H4 (cell line): ENCODE results near the gene GPR82. TPM values are rescaled to one million over a fixed set of nuclear protein-coding genes. Genes with fewer than 3 reads are reported as not detected.
"Not testable (repeated sequence)": the region's sequence is repeated elsewhere in the genome, so short reads cannot be mapped to it uniquely, and the experiment has no call there.

Experiments
- DNase-seq: peaks from one replicate; pipeline ENCODE4 v3.0.0-alpha.2; 2015; ENCODE audit warnings: low spot score
- total RNA-seq: library from RNA; depleted of rRNA; stranded (reverse); fragments of >200 nt; shearing (Covaris generic); gene quantifications from 2 replicates; pipeline ENCODE4 v1.2.3, GENCODE V29; 2014

GPR82 gene
- total RNA-seq, 1 experiment from 2014 or later: not detected

DNA sequence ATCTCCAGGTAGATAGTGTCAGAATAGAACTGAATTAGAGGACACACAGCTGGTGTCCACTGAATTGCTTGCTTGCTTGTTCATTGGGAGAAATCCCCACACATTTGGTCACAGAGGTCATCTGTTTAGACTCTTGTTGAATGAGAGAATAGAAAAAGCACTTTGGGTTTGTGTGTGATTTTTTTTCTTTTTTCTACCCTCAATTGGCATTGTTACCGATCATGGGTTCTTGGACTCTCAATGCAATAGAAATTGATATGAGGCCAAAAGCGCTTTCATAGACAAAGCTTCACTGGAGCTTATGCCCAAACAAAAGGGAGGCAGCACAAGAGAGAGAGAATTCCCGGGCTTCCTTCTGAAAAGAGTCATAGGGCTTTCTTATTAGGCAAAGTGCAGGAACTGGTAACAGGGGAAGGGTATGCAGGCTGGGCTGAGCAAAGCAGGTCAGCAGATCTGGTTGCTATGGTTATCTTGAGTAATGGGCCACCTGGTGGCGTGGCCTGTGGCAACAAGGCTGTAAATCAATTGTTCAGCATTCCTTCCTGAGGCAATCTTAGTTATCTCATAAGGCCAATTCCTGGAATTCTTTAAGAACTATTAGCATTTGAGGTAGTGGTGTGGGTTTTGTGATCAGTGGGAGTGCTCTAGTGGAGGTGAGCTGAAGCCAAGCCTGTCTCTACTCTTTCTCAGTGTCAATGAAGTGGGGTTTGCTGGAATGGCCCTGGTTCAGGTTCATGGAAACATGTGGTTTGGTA lies 5.3 kb upstream of the GPR82 start:
- no peak for DNase-seq

DNA sequence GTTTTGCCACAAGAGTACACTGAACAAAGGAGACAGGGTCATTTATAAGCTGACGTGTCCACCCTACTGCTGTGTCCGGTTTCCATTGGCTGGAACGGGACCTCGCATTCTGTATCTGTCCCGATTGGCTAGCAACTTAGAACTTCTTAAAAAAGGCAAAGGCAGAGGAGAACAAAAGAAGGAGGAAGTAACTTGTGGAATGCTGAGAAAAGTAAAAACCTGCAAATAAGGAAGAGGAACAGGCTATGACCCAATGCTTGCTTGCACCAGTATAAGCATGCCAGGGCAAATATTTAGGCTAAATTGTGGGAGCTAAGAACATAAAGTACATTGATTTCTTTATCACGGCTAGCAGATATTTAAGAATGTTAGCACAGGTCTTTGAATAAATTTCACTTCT lies 4.4 kb upstream of the GPR82 start:
- not testable (repeated sequence) for DNase-seq

DNA sequence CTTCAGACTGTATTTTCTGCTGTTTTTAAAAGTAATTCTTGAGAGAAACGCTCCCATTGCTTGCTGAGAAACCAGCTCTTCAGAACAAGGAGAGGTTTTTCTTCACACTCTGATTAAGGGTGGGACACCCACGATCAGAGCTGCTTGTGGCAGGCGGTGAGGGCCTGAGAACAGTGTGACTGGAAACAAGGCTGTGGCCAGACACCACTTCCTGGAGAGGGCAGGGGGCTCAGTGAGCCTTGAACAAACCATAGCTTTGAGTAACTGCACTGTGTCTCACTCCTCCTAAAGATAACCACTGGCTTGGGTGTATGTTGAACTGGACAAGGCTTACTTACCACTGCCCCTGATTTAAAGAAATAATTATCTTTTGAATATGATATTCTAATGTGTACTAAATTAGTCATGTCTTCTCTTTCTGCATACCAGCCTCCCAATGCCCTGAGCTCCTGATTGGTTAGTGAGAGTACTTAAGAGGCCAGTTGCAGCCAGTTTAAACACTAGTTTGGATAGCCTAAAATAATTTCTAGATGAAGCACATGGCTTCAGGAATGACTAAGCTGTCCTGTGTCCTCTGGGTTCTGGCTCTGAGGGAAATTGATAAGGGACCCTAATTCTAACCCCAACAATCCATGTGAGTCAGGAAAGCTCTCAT lies 3.7 kb upstream of the GPR82 start:
- no peak for DNase-seq

DNA sequence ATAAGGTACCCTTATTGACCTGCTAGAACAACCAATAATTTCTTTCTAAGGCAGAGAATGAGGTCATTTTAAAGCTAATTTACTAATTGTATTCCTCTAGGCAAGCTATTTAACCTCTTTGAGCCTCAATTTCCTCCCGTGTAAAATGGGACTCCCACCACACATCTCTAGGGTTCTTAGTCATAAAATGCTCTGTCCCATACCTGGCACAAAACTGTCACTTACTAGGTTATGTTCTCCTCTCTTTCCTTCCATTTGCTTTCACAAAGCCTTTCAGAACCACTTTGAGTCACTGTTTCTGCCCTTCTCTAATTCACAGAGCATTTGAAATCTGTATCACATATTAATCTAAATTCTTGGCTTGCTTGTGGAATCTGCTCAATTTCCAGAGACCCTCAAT lies 2.4 kb upstream of the GPR82 start:
- no peak for DNase-seq

DNA sequence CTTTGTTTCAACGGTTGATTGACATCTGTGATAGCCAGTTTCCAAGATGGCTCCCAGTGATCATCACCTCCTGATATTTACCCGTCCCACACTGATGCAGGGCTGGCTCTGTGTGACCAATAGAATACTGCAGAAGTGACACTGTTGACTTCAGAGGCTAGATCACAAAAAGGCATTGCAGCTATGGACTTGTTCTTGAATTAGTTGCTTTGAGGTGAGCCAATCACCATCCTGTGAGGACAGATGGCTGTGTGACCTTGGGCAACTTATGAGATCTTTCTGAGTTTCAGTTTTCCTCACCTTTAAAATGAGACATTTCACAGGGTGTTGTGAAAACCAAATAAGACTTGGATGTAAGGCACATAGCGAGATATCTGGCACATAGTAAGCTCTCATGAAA lies 1.8 kb upstream of the GPR82 start:
- no peak for DNase-seq

DNA sequence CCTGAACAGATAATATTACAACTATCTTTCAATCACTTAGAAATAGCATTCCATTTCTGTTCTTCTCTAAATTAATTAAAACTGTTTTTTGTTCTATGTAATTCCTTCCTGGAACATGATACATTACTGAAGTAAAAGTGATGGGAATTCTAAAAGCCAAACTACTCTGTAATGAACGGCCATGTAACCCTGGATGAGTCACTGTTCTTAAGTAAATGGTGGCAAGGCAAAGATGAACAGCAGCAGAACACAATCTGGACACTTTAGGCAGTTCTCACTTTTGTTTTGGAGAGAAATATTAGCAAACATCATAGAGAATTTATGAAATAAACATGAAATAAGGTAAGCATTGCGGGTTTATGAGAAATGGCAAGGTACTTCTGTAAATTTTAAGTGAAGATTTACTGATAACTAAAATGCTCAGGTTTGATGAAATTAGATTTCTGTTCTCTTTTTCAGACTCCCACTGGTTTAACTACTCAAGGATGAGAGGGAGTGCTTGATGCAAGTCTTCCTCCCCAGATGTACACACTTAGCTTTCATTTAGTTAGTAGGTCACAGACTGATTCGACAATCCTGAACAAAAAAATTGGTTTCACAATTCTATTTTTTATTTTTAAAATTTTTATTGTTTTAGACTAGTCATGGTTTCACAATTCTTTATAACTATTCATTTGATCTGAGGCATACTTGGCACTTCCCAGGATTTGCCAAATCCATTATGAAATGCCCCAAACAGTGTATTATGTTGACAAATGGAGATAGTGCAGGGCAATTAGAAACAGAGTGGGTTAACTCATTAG lies 964 bp upstream of the GPR82 start:
- no peak for DNase-seq

DNA sequence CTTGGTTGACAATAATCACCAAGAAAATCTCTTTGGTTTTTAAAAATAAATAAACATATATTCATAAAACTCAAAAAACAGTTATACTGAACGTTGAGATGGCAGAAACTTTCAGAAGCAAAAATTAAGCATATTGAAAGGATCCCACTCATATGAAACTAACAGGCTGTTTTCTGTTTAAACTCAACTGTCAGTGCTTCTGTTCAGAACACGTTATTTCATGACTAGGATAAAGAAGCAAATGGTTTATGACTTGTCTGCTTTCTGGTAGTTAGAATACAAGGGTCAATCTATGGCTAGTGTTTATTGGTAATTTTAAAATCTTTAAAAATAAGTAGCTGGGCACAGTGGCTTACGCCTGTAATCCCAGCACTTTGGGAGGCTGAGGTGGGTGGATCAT lies 4.1 kb downstream of the GPR82 start:
- no peak for DNase-seq

DNA sequence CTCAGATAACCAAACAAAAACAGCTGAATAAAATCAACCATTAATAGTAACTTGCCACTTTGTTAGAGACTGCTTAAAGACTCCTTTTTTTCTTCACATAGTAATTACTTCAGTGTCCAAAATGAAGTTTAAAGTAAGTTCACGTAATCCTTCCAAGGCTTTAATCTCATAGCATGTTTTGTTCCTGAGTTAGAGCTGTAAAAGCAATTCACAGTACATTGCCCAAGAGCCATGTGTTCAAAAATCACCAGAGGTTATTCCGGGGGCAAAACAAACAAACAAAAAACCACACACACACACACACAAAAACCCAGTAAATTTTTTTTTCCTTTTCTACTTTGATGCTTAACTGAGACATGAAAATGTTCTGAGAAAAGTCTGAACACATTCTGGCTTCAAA lies 6.1 kb downstream of the GPR82 start:
- peak; percentile 15 for DNase-seq

DNA sequence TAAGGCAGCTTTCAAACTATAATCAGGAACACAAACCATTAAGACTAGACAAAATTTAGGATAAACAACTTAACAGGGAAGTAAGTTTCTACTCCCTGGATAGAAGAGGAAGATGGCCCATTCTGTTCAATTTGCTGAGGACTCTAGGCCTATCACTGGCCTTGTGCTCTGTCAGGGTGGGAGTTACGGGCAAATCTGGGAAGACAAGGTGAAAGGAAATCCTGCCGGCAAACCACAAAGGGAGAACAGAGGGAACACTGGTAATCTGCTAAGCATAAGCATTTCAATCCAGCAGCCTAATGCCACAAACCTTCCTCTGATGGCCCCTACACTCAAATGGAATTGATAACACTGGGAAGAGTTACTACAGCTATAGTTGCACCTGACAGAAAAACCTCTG lies 8.3 kb downstream of the GPR82 start:
- no peak for DNase-seq

DNA sequence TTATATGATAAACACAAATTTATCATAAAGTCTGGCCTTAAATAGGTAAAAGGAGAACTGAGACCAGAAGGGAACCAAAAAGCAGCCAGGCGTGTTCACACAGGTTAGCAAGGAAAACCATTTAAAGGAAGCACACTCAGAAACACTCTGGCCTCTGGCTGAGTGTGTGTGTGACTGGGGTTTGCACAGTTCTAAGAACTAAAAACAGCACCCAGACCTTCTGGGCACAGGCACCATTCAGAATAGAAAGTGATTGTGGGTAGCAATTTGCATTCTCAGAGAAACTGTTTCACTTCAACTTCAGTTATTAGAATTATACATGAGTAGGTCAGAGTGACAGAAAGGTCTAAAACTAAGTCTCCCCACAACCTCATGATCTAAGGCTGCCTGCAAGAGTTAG lies 10.0 kb downstream of the GPR82 start:
- DNase-seq: no peak

DNA sequence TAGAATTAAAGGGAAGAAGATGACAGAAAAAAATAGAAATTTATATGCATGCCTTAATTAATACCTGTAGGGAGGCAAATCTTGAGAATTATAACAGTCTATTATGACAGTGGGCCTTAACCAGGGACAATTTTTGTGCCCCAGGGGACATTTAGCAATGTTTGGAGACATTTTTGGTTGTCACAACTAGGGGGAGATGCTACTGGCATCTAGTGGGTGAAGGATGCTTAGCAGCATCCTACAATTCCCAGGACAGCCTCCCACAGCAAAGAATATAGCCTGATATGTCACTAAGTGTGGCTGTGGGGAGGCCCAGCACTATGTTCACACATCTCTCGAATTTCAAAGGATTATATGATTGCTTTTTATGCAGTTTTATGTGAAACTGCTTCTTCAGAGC lies 10.5 kb downstream of the GPR82 start:
- peak; percentile 13 for DNase-seq

DNA sequence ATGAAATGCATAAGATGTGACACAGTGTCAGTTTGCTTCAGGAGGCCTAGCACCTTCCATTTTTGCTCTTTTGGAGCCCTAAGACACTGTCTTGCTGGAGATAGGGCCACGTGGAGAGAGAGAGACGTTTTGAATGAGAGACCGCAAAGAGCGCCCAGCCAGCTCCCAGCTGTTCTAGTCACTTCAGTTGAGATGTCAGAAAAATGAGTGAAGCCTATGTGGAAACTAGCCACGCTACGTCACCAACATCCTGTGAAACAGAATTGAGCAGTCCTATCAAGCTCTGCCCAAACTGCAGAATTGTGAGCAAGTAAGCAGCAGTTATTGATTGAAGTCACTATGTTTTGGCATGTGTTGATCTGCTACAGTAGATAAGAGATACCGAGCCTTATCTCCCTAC lies 13.1 kb downstream of the GPR82 start:
- no peak for DNase-seq

DNA sequence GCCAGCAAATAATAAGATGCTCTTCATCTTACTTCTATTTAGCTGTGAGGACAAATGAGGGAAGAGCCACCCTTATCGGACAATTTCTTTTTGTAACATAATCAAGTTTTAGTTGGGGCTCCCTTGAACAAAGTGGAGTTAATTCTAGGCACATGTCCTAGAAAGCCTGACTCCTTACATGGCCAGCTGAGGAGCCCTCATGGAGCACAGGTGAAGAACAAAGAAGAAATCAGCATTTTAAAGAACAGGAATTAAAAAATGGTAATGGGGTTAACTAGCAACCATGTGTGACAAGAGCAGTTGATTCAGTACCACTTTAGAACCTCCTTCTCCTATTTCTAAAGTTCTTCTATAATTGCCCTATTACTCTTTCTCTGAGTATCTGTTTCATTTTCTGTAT lies 15.9 kb downstream of the GPR82 start:
- DNase-seq: no peak

DNA sequence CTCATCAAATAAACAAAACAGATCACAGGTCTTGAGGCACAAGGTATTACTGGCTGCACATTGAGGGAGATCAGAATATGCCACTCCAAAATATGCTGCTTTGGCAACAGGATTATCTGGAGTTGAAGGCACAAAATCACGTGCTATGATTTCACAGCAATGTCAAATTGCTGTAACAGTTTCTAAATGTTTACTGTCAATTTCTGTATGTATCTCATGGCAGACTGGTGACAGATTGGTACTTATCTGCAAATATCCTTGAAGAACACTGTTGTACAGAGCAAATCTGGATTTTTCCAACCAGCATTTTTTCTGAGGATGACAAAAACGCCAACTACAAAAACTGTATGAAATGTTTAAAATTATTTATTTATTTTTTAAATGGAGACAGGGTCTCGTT lies 26.7 kb downstream of the GPR82 start:
- no peak for DNase-seq

DNA sequence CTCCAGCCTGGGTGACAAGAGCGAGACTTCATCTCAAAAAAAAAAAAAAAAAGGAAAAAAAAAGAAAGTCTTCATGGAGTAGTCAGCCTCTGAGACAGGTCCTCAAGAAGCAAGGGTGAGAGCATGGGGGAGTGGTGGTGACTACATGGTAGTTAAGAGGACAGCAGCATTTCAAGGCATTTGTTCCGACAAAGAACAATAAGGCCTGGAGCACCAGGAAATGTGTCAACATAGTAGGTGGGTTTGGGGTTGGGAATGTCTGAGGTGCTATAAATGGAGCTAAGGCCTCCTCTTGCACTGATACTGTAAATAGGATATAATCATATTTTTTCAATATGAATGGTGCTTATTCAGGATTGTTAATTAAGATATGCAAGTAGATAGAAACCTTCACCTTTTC lies 34.4 kb downstream of the GPR82 start:
- DNase-seq: no peak

DNA sequence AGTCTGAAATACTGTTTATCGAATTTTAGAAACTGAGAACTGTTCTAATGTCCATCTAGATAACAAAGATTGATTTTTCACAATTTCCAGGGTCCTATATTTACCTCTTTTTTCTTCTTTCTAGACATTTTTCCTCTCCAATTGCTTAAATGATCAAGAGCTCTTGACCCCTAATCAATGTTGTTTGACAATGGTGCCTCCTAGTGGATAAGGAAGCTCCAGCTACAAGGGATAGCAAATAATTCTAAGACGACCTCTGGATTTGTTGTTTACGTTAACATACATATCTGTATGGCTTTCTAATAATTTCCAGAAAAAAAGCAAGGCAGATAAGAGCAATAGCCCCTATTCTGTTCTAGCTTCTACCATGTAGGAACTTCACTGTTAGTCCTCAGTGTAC lies 35.8 kb downstream of the GPR82 start:
- DNase-seq: peak; percentile 10

DNA sequence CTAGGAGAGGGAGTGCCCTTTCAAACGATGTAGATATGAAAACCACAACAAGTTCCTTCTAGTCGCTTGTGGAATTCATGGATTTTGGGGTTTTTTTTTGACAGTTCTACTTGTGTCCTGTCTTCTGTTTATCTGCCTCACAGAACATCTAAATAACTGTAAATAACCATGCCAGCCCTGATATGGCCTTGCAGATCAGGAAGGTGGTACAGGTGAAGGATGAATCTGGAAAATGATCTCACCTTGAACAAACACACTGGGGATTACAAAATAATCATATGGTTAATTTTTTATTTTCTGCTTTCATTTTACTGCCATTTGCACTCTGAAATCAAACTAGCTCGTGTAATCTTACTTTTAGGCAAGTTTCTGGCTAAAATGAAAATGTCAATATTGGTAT lies 37.2 kb downstream of the GPR82 start:
- DNase-seq: no peak

DNA sequence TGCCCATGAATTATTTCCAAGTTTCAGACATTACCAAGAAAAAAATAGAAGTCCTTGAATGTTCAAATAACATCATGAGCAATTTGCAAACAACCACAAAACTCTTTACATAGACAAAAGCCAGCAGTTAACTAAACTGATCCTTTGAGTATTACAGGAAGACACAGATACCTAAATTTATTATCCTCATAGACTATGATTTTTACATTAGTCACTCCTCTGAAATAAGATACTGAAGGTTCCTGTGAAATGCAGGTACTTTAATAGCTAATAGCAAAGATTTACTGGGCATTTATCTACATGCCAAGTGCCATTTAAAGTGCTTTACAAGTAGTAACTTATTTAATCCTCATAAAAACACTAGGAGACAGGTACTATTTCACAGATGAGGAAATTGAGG lies 37.7 kb downstream of the GPR82 start:
- DNase-seq: no peak

DNA sequence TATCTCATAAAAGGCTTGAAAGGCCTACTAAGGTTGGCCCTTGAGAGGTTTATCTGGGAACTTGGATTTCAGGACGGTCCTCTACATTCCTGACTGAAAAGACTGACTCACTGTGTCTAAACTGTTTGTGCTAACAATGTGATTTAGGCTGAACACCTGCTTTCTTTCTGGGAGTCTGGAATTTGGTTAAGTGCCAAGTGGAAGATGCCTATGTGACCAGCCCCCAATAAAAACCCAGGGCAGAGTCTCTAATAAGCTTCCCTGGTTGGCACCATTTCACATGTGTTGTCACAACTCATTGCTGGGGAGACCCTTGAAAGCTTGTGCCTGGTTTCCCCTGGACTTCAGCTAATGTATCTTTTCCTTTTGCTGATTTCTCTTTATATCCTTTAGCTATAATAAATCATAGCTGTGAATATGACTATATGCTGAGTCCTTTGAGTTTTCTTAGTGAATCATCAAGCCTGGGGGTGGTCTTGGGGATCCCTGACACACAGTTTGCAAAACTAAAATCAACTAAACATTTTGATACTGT lies 55.1 kb downstream of the GPR82 start:
- peak; percentile 52 for DNase-seq
